ENCODE results near the gene CDK19.
"Not testable (repeated sequence)": the region's sequence is repeated elsewhere in the genome, so short reads cannot be mapped to it uniquely, and the experiment has no call there.

The CDK19 gene

GRCh38 chr6:110756817-110757216, 58.5 kb downstream of the CDK19 start:
- TF ChIP-seq GATA1 (IDR thresholded peaks at IDR 0.05; ENCODE audit: low read depth, low read length) (no peak), POLR2A (IDR thresholded peaks at IDR 0.05; ENCODE audit: low read length) (no peak)
- no peak for DNase-seq

GRCh38 chr6:110755411-110755834, 59.8 kb downstream of the CDK19 start:
- TF ChIP-seq GATA1 (IDR thresholded peaks at IDR 0.05; ENCODE audit: low read depth, low read length) (no peak), POLR2A (IDR thresholded peaks at IDR 0.05; ENCODE audit: low read length) (no peak)
- no peak for DNase-seq

GRCh38 chr6:110753936-110754668, 61.2 kb downstream of the CDK19 start:
- DNase-seq, result not testable (repeated sequence)

GRCh38 chr6:110748453-110748852, 66.8 kb downstream of the CDK19 start:
- TF ChIP-seq POLR2A (IDR thresholded peaks at IDR 0.05; ENCODE audit: low read length) (no peak), GATA1 (IDR thresholded peaks at IDR 0.05; ENCODE audit: low read depth, low read length) (no peak)
- DNase-seq, result no peak

GRCh38 chr6:110746680-110747079, 68.6 kb downstream of the CDK19 start:
- no peak for TF ChIP-seq GATA1 (IDR thresholded peaks at IDR 0.05; ENCODE audit: low read depth, low read length)
- TF ChIP-seq POLR2A (IDR thresholded peaks at IDR 0.05; ENCODE audit: low read length), result no peak
- DNase-seq, result no peak

GRCh38 chr6:110744991-110745390, 70.3 kb downstream of the CDK19 start:
- TF ChIP-seq GATA1 (IDR thresholded peaks at IDR 0.05; ENCODE audit: low read depth, low read length), result no peak
- no peak for TF ChIP-seq POLR2A (IDR thresholded peaks at IDR 0.05; ENCODE audit: low read length)
- no peak for DNase-seq

GRCh38 chr6:110742552-110742951, 72.7 kb downstream of the CDK19 start:
- peak; percentile 7 to 17 for DNase-seq

GRCh38 chr6:110741517-110741916, 73.8 kb downstream of the CDK19 start:
- no peak for TF ChIP-seq GATA1 (IDR thresholded peaks at IDR 0.05; ENCODE audit: low read depth, low read length)
- TF ChIP-seq POLR2A (IDR thresholded peaks at IDR 0.05; ENCODE audit: low read length), result no peak
- no peak for DNase-seq

GRCh38 chr6:110738899-110739365, 76.3 kb downstream of the CDK19 start:
- no peak for DNase-seq
- TF ChIP-seq GATA1 (IDR thresholded peaks at IDR 0.05; ENCODE audit: low read depth, low read length), result no peak
- no peak for TF ChIP-seq POLR2A (IDR thresholded peaks at IDR 0.05; ENCODE audit: low read length)

- TF ChIP-seq POLR2A (IDR thresholded peaks at IDR 0.05; ENCODE audit: low read length) (no peak), GATA1 (IDR thresholded peaks at IDR 0.05; ENCODE audit: low read depth, low read length) (no peak)
These were observed 79.6 kb downstream of the CDK19 start for GRCh38 chr6:110735666-110736065.

GRCh38 chr6:110731898-110732297, 83.4 kb downstream of the CDK19 start:
- no peak for DNase-seq
- no peak for TF ChIP-seq POLR2A (IDR thresholded peaks at IDR 0.05; ENCODE audit: low read length)
- no peak for TF ChIP-seq GATA1 (IDR thresholded peaks at IDR 0.05; ENCODE audit: low read depth, low read length)

More at GRCh38 chr6:110735666-110736065, 79.6 kb downstream of the CDK19 start:
- DNase-seq, result no peak

GRCh38 chr6:110731196-110731595, 84.1 kb downstream of the CDK19 start:
- no peak for DNase-seq
- TF ChIP-seq POLR2A (IDR thresholded peaks at IDR 0.05; ENCODE audit: low read length), result no peak
- TF ChIP-seq GATA1 (IDR thresholded peaks at IDR 0.05; ENCODE audit: low read depth, low read length), result no peak

- DNase-seq, result no peak
- TF ChIP-seq POLR2A (IDR thresholded peaks at IDR 0.05; ENCODE audit: low read length) (no peak), GATA1 (IDR thresholded peaks at IDR 0.05; ENCODE audit: low read depth, low read length) (no peak)
These were observed 86.8 kb downstream of the CDK19 start for GRCh38 chr6:110728501-110728900.

GRCh38 chr6:110723017-110723416, 92.3 kb downstream of the CDK19 start:
- DNase-seq, result no peak
- TF ChIP-seq POLR2A (IDR thresholded peaks at IDR 0.05; ENCODE audit: low read length) (no peak), GATA1 (IDR thresholded peaks at IDR 0.05; ENCODE audit: low read depth, low read length) (no peak)

GRCh38 chr6:110720066-110720465, 95.2 kb downstream of the CDK19 start:
- no peak for DNase-seq
- no peak for TF ChIP-seq GATA1 (IDR thresholded peaks at IDR 0.05; ENCODE audit: low read depth, low read length)
- TF ChIP-seq POLR2A (IDR thresholded peaks at IDR 0.05; ENCODE audit: low read length), result no peak

GRCh38 chr6:110719601-110720000, 95.7 kb downstream of the CDK19 start:
- DNase-seq, result not testable (repeated sequence)

All from erythroblast (primary cell).